Activated CD4-positive, CD25-positive, alpha-beta regulatory T cell treated with anti-CD3 and anti-CD28 coated beads, Interleukin-2, amount 50 U/mL, for 16 hours (primary cell): ENCODE measurements around the gene ADGRE1.

Source experiments
- DNase-seq: peaks from one replicate; pipeline ENCODE4 v3.0.0-alpha.2; 2020; ENCODE audit warnings: low read depth, low spot score

The ADGRE1 gene

DNA sequence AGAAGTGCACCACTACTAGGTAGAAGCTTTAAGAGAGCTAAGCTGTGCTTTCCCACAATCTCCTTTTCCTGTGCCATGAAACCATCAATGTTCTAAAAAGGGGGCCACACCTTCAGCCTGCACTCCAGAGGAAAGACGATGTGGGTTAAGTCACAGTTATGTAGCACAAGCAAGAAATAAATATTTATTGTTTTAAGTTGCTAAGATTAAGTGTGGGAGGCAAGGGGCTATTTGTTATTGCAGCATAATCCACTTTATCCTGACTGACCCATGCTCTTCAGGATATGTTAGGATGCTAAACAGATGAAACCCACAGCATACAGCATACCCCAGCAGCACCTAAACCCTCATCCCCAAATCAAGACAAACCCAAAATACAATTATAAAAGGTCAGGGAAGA, 69.2 kb downstream of the ADGRE1 start:
- no peak for DNase-seq

DNA sequence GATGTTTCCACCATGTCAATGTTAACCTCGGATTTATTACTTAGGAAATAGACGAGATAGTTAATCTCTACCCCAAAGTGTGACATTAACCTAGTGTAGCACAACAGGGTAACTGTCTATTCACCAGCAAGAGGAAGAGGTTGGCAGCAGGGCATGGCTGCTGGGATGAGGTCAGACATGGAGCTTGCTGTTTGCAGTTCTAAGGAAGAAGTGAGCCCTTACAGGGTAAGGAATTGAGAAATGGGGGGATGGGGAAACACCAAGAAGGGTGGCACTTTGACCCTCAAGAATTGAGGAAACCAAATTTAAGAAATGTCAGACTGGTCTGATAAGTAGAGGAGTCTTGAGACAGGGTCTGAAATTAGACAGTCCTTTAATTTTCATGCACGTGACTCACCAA, 71.4 kb downstream of the ADGRE1 start:
- no peak for DNase-seq

DNA sequence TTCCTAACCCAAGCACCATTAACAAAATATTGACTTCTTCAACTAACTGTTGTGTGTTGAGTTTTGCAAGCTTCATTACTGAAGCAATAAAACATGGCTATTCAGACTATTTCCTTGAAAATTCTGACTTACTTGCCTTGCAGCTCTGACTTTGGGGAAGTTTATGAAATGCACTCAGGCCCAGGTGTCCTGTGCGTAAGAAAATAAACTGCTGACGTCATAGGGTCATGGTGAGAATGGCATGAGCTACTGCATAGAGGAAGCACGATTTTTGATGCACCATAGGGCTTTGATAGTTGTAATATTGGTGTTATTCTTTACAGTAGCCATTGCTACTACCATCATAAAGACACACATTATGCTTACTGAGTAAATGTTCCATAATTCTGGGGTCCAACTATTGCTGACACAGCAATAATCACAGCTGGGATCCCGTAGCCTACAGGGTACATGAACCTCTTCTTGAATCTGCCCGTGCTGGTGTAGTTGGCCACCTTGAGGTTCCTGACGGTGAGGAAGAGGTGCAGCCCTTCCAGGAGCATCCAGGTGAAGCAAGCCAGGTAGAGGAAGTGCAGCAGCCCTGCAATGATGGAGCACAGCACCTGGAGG, 76.0 kb downstream of the ADGRE1 start:
- no peak for DNase-seq

DNA sequence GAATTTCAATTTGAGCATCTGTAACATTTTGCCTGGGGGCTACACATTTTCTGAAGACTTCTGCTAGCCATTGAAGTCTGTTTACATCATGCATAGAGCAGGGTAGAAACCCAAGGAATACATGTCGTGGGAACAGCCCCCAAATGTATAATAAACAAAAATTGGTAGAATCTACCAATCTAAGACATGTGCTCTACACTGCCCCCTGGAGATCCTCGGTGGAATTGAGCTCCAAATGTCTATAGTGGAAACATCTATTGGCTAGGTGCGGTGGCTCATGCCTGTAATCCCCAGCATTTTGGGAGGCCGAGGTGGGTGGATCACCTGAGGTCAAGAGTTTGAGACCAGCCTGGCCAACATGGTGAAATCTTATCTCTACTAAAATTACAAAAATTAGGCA, 76.6 kb downstream of the ADGRE1 start:
- no peak for DNase-seq

DNA sequence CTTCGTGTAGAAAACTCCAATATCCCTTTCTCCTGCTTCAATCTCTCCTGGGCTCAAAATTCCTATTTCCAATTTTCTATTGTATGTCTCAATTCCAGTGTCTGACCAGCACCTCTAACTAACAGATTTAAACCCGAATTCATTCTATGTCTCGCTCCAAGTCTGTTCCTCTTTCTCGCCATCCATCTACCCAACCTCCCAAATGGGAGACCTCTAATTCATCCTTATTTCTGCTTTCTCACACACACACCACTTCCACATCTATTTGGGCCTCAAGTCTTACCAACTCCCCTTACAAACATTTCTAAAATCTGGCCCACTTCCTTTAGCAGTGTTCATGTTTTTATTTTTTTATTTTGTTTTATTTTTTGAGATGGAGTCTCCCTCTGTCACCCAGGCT, 80.6 kb downstream of the ADGRE1 start:
- DNase-seq = no peak

DNA sequence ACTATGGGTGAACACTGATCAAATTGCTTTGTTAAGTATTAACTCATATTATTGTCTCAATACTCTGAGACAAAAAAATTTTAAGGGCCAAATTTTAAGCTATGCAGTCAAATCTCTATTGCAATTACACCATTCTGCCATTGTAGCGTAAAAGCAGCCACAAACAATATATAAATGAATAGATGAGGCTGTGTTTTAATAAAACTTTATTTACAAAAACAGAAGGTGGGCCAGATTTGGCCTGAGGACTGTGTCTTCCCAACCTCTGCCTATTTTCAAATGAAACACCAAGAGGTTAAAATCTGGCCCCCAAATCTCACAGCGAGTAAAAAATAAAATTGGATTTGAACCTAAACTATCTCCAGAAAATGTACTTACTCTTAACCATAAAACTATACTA, 82.1 kb downstream of the ADGRE1 start:
- DNase-seq = no peak

DNA sequence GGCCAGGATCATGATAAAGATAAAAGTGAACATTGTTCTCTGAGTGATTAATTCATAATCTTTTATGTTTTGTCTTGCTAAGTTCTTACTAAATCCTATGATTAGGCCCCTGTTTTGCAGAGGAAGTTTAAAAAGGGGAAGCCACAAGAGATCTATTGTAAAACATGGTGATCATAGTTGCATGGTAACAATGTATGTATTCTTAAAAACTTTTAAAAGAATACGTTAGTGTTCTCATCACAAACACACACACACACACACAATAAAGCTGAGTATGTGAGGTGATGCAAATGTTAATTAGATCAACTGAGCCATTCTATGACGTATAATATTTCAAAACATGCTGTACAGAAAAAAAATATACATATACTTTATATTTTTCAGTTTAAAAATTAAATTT, 82.6 kb downstream of the ADGRE1 start:
- no peak for DNase-seq

DNA sequence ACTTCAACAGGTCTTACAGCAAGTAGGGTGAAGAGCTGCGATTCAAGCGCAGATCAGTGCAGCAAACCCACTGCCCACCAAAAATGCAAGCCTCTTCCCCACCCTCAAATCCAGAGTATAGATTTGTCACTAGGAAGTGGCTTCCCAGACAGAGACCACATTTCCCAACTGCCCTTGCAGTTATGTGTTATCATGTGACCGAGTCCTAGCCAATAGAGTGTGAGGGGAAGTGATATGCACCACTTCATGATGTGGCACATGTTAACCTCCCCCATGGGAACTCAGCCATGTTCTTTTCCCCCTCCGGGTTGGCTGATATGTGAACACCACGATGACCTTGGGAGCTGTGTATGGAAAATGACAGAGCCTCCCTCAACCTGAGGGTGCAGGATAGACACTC, 83.1 kb downstream of the ADGRE1 start:
- no peak for DNase-seq

DNA sequence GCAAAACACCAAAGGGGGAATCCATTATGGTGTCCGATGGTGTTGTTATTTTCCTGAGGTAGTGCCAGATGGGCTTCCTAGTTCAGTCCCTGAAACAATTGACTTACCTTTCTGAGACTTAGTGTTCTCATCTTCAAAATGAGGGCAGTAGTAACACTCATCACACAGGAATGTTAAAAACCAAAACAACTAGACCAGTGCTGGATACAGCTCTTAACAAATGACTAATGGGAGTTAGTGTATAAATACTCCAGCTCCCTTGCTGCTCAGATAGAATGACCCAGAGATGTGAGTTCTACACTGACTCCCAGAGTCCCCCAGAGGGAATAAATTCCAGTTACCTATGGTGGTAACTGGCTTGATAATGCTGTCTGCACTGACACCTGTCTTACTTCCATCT, 84.0 kb downstream of the ADGRE1 start:
- DNase-seq = no peak

DNA sequence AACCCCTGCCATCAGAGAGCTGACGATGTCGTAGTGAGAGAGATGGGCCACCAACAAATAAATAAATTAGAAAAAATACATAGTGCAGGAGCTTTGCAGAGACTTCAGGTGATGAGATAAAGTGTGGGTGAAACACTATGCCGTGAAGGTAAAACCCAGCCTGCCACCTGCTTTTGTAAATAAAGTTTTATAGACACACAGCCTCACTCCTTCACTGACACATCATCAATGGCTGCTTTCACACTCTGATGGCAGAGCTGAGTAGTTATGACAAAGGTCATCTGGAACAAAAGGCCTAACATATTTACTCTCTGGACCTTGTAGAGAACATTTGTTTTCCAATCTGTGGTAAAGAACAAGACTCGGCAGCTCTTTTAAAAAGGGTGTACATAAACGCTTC, 88.8 kb downstream of the ADGRE1 start:
- no peak for DNase-seq

DNA sequence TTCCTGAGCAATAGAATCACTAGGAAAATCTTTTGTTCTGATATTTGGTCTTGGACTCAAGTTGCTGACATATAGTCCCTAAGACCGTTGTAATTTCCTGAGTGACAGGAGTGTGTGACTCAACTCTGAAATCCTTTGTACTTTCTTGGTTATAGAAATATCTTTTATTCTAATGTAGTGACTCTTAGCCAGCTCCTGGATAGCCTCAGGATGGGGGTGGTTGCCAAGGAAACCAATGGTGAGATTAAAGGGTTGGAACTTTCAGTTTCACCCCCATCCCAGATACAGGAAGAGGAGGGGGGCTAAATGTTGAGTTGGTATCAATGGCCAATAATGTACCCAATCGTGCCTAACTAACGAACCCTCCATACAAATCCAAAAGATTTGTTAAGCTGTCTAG, 92.0 kb downstream of the ADGRE1 start:
- DNase-seq = no peak

DNA sequence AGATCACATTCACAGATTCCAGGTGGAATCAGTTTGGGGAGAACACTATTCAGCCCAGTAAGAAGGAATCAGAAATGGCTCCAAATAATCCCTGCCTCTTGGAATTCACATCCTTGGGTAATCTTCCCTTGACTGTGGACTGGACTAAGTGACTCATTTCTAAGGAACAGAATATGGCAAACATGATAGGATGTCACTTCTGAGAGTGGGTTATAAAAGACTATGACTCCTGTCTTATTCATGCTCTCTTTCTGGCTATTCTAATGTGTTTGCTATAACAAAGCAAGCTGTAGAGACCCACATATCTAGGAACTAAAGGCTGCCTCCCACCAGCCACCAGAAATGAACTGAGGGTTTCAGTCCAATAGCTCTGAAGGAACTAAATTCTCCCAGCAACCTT, 96.1 kb downstream of the ADGRE1 start:
- DNase-seq = no peak

DNA sequence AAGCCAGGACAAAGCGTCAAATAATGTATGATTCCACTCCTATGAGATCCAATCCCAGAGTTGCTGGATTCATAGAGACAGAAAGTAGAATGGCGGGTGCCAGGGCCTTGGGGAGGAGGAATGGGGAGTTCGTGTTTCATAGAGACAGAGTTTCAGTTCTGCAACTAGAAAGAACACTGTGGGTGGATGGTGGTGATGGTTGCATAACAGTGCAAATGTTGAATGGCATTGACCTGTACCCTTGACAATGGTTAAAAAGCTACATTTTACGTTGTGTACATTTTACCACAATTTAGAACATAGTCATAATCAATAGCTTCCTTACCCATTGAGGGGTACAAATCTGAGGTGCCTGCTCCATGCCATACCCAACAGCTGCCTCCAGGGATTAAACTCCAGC, 100.5 kb downstream of the ADGRE1 start:
- DNase-seq = no peak

DNA sequence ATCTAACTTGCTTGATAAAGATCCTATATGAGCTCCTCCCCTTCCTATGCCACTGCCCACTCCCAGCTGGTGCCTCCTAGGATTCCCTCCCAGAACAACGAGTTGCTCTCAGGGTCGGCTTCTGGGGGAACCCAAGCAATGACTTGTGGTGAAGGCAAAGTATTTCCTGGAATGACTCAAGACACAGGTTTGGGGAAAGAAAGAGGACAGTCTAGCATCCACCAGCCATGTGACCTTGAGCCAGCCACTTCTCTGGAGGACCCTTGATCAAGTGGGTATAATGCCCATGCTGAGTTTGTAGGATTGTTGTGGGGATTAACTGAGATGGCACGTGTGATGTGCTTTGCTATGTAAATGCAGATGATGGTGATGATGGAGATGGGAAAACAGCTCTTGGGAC, 100.9 kb downstream of the ADGRE1 start:
- DNase-seq = no peak
